ENCODE data around the gene EVL.
"Not testable (repeated sequence)": the region's sequence is repeated elsewhere in the genome, so short reads cannot be mapped to it uniquely, and the experiment has no call there.

The EVL gene

DNA sequence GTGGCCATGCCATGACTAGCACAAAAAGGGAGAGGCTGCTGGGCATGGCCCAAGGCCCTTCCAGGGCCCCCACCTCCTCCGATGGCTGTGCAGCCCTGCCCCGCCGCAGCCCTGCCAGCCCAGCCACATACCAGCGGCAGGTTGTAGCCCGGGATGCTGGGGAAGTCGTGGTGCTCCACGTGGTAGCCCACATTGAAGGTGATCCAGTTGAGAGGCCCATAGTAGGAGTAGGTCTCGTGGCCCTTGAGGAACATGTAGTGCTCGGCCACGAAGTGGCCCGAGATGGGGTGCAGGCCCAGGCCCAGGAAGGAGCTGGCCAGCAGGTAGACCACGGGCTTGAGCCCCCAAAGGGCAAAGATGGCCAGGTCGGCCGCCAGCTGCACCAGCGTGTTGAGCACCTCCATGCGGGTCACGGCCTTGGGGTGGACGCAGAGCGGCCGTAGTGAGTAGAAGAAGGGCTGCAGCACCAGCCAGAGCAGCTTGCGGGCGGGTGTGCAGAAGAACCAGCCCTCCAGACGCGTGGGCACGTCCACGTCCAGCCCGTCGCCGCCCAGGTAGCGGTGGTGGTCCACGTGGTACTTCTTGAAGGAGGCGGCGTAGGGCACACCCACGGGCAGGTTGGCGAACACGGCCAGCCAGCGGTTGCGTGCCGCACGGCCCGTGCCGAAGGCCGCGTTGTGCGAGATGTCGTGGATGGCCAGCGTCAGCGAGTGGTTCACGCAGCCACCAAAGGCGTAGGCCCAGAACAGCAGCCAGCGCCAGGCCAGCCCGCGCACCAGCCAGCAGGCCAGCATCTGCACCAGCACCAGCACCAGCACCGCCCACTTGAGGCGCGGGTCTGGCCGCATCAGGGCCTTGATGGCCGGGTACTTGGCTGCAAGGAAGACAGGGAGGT, 83.9 kb downstream of the EVL start:
- no peak for DNase-seq

DNA sequence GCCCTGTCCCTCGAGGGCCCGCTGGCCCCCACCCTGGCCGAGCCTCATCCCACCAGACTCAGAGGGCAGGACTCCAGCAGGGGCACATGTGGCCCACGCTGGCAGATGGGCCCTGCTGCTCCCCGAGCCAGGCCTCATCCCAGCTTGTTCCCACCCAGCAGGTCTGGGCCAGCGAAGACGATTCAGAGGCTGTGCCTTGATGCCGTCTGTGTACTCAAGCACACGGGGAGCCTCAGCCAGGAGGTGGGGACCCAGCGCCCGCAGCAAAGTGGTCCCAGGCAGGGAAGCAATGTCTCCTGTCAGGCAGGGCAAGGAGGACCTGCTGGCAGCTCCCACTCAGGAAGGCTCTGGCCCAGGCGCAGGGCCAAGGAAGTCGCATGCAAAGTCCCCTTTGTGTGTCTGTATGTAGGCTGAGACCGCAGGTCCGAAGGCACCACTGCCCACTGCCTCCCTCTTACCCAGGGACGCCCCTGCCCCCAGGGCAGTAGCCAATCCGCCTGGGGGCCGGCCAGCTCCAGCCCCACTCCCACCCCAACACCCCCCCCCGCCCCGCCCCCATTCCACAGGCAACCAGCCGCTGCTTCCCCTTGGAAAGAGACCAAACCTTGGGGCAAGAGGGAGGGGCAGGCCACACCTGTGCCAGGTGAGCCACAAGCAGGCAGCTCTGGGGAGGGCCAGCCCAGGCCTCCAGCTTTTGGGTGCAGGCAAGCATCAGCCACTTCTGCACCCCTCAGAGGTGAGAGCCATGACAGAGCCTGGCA, 84.8 kb downstream of the EVL start:
- DNase-seq = no peak

DNA sequence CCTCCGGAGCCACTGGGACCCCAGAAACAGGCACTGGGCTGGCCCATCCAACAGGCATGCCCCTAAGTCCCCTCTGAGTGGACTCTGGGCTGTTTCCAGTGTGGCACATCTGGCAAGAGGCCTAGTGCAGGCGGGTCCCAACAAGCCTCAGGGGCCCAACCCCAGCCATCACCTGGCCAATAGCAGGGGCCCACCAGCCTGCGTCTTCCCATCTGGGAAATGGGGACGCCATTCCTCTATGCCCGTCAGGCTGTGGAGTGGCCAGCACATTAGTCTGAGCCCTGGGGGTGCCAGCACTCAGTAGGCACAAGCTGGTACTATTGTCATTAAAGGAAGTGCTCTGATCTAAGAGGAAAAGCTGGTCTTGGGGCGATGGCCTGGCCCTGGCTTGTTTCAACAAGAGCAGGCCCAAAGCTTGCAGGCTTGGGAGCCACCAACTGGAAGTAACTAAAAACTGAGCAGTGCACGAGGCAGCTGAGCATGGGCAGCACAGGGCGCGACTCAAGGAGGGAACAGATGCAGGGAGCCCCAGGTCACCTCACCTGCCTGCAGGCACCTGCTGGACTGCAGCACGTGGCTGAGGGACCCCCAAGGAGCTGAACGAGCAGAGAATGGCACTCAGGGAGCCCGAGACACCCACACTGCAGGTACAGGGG, 85.8 kb downstream of the EVL start:
- DNase-seq = no peak

DNA sequence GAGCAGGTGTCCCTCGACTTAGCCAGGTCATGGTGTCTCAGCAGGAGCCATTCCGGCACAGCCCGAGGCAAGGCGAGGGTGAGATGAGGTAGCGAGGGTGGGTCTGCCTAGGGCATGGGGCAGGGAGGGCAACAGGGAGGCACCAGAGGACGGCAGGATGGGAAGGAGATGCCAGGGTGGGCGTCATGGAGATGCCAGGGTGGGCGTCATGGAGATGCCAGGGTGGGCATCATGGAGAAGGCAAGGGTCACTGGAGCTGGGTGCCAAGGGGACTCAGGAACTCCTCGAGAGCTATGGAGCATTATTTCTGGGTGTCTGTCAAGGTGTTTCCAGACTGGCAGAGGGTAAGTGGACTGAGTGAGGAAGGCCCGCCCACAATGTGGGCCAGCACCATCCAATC, 86.9 kb downstream of the EVL start:
- no peak for DNase-seq

DNA sequence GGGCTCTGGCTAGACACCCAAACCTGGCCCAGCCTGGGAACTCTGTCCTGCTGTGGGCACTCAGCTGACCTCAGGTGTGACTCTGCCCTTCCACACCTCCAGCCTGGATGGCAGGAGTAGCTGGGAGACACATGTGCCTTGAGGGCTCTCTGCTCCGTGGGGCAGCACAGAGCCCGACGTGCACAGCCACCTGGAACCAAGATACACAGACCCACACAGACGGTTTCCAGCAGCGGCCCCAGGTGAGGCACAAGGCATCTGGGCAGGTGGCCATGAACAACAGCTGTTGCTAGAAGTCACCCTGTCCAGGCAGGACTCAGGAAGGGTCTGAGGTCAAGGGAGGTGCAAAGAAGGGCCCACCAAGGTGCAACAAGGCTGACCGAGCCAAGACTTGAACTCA, 88.3 kb downstream of the EVL start:
- no peak for DNase-seq

DNA sequence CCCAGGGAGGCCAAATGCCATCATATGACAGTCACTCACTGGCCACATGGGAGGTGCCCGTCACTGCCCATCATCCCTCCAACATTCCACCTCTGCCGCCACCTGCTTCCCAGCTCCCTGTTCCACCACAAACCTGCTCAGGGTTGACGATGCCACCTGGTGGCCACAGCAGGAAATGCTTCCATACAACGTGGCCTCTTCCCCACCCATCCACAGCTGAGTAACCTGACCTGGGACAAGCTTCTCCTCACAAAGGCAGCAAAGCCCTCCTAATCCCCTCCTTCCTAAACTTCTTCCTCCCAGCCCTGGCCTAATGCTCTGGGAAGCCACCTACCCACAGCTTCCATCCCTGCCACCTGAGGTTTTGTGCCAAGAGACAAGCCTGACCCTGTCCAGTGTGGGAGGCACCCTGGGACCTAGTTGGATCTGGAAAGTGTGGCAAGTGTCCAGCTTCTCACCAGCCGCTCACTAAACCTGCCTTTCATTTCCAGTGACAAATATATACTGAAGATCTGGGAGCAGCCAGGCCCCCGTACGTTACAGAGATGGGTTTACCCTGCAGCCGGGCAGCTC, 89.9 kb downstream of the EVL start:
- DNase-seq = peak; percentile 19

DNA sequence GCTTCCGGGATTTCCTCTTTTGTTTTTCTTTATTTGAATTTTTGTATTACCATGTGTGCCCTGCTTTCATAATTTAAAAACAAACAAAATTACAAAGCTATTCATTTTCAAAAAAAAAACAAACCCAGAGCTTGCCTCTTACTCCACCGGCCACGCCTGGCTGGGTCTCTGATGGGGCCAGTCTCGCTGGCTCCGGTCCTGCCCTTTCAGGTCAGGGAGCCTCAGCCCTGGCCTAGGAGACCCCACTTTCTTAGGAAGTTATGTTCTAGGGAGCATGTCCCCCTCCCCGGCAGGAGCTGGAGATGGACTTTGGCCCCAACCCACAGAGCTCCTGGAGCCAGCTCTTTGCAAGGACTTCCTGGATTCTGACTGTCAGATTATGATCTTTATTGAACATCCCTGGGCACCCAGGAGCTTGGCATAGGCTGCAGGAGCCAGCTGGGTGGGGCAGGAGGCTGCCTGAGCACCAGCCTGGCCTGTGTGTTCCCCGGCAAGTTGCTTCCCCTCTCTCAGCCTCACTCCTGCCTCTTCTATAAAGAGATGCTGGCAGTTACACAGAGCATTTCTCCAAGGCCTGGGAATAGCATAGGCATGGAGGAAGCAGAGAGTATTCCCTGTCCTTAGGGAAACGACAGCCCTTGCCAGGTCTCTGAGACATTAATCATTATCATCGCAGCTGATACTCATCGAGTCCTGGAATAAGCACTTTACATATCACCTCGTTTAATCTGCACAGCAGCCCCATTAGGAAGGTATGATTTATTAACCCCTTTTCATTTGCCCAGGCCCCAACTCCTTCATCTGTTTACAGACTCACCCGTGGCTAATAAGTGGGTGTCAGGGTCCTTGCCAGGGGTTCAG, 90.8 kb downstream of the EVL start:
- no peak for DNase-seq

DNA sequence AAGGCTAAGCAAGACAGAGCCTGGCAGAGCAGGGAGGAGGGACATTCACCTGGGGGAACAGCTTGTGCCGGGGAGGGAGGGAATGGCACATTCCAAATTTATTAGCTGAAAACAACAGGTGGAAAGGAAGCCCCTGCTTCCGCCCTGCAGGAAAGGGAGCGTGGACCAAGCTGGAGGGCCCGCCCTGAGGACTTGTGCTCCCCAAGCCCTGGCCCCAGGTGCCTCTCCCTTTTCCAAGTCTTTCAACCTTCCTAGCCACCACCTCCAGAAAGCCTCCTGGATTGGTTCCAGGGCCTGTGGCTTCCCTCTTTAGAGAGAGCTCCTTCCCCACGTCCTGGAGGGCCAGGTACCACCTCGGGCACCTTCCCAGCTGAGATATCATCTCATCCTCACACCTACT, 91.6 kb downstream of the EVL start:
- DNase-seq = no peak

DNA sequence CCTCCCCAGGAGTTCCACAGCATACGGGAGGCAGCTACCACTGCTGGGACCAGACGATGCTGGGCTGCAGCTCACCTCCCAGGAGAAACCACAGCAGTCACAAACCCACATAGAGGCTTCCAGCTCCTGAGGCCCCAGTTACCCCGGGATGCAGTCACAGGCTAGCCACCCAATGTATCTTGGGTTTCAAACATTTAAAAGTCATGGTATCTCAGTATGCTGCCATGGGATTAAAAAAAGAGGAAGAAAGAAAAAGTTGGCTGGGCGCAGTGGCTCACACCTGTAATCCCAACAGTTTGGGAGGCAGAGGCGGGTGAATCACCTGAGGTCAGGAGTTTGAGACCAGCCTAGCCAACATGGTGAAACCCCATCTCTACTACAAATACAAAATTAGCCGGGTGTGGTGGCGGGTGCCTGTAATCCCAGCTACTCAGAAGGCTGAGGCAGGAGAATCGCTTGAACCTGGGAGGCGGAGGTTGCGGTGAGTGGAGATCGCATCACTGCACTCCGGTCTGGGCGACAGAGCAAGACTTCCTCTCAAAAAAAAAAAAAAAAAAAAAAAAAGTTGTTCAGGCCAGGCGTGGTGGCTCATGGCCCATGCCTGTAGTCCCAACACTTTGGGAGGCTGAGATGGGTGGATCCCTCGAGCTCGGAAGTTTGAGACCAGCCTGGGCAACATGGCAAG, 92.5 kb downstream of the EVL start:
- DNase-seq = not testable (repeated sequence)

DNA sequence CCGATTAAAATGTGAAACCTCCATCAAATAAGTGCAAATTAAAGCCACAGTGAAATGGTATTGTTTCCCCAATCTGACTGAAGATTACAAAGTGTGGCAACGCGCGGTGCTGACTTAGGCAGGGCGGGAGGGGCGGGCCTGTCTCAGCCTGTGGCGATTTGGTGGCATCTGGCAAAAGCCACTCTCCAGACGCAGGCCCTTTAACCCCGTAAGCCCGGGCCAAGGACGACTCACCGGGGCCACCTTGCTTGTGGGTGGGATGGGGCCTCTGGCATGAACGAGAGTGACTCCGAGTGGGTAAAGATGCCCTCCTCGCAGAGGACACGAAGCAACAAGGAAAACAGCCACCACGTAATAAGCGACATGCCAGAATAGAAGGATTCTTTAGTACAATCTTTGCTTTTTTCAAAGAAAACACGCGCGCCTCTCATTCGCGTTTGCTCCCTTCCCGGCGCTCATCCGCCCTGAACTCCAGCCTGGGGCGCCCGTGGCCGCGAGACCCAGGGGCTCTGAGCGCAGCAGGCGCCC, 93.4 kb downstream of the EVL start:
- DNase-seq = no peak

DNA sequence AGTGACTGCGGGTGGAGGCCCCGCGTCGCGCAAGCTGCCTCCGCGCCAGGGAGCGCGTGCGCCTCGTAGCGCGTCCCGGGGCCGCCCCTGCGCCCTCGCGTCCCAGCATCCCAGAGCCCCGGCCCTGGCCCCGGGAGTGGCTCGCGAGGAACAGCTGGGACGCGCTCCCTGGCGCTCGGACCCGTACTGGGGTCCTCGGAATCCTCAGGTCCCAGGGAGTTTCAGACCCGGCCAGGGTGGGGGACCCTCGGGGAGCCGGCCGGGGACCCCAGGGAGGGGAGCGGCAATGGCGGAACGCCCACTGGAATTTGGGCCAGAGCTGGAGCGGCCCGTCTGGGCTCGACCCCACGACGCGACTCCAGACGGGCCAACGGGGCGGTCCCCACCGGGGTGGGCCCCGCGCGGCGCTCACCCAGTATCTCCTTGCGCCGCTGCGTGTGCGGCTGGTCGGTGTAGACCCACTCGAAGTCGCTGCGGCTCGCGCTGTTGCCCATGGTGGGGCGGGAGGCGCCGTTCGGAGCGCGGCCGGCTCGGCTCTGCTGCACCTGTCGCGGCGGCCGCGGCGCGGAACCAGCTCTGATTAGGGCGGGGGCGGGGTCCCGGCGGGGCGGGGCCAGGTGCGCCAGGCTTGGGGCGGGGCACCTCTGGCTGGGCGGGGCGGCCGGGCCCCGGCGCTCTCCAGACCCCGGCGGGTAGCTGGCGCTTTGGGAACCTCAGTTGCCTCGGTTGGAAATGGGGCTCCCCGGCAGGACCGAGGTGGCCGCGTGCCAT, 94.1 kb downstream of the EVL start, which contains the start of gene DEGS2:
Gene DEGS2 (minus strand): TSS at position 552 of the 771 bp plus-strand sequence. CDS start 58 bp downstream, at position 494.
- peak; percentile 64 for DNase-seq

DNA sequence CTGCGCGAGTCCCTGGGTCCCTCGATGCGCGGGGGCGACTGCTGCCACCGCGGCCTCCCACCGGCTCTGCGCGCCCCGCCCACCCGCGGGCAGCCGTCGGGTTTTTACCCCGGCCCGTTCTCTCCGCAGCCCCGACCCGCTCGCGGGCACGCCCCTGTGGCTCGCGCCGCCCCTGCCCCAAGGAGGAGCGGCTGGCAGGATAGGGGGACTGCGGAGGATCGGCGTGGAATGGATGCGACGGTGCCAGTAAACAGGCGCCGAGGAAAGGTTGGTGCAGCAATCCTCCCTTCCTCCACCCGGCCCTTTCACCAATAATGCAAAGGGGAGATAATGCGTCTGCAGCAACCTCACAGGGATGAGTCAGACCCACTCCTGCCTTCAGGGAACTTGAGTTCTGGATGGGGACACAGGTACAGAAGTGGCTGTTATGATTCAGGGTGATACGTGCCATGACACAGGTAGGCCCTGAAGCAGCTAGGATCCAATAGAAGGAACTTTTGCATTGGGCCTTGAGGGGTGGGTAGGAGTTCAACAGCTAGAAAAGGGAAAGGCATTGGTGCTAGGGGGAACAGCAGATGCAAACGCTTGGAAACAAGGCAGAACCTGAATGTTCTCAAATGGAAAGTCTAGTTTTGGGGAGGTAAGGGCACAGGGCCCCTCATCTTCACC, 94.8 kb downstream of the EVL start:
- no peak for DNase-seq

DNA sequence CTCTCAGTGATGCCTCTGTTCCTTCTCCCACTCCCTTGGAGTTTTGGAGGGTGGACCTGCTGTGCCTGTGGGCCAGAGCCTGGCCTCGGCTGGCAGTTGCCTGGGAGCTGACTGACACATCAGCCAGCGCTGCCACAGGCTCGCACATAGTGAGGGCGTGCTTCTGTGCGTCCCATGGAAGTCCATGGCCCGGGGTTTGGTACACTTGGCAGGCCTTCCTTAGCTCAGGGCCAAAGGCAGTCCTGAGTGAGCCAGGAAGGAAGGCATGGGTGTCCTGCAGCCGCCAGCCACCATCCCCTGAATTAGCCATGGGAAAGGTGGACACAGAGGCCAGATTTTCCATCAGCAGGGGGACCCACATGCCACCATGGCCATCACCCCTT, 95.3 kb downstream of the EVL start:
- no peak for DNase-seq

DNA sequence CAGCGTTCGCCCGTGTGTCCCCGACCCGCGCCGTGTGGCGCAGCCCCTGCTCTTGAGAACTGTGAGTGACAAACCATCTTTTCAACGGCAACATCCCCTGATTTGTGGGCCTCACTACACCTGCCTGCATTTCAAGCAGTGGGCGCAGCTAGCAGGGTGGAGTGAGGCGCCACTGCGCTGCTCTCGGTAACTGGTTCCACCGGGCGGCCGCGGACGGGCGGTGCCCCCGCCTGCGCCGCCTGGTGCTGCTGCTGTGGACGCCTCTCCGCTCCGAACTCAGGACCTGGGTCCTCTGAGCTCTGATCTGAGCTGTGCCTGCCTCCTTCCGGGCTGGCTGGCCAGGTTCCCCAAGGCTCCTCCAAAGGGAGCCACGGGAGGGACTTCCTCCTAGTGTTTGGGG, 100.2 kb downstream of the EVL start:
- no peak for DNase-seq

DNA sequence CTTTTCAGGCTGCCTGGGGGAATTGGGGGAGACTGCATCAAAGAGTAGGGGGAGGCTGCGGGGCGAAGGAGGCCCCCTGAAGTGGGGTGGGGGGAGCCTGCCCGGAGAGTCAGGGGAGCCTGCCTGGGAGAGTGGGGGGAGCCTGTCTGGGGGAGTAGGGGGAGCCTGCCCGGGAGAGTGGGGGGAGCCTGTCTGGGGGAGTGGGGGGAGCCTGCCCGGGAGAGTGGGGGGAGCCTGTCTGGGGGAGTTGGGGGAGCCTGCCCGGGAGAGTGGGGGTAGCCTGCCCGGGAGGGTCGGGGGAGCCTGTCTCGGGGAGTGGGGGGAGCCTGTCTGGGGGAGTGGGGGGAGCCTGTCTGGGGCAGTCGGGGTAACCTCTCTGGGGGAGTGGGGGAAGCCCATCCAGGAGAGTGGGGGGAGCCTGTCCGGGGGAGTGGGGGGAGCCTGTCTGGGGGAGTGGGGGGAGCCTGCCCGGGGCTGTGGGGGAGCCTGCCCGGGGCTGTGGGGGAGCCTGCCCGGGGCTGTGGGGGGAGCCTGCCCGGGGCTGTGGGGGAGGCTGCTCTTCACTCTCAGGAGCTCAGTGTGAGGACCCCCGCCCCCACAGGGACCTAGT, 100.7 kb downstream of the EVL start:
- no peak for DNase-seq

DNA sequence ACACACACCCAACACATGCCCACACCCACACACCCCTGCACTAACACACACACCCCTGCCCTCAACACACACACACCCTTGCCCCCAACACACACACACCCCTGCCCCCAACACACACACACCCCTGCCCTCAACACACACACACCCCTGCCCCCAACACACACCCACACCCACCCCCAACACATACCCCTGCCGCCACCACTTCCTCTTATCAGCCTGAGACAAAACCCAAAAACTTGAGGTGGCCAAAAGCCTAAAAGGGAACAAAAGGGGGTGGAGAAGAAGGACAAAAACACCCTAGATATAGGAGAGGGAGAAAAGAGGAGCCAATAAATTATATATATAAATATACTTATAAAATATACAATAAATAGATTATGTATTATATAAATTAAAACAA, 103.3 kb downstream of the EVL start:
- DNase-seq = no peak

DNA sequence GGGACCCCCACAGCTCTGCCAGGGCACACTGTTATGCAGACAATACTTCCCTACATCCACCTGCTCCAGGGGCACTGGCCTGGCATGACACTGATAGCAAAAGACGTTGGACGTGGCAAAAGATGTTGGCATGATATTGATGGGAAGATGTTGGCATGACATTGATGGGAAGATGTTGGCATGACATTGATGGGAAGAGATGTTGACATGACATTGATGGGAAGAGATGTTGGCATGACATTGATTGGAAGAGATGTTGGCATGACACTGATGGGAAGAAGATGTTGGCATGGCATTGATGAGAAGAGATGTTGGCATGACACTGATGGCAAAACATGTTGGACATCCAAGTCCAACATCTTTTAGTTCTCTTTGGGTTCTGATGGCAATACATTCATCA, 105.7 kb downstream of the EVL start:
- no peak for DNase-seq

DNA sequence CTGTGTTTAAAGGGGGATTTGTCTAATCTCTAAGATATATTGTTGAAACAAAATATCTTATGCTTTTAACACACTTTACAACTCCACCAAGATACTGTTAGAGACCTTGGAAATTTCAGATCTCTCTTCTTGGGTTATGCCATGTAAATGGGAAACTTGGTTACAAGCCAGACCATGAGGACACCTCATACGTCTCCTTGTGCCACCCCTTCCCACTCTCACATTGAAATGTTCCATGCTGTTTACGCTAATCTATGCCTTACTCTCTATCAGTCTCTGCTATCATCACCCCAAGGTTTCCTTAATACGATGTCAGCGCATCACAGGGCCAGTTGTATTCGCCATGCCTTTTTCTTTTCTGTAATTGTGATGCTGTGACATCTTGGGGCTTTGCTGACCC, 107.6 kb downstream of the EVL start:
- no peak for DNase-seq

DNA sequence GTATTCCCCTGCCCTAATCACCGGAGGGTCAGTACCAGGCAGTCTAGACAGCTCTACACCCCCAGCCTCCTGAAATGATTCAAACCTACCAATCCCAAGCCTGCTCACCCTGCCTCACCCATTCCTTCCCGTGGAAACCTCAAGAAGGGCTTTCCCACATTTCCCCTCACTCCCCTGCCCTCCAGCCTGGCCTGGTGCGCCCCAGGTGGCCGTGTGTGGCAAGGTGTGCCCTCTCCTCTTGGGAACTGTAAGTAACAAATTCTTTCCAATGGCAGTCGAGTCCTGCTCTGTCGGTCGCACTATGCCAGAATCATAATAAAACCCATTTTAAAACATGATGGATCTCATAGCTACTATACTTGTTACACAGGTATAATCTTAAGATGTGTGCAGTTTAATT, 108.1 kb downstream of the EVL start:
- DNase-seq = no peak

Data from activated CD4-positive, alpha-beta T cell treated with anti-CD3 and anti-CD28 coated beads, Interleukin-2, amount 50 U/mL, for 1 hour (primary cell).